HG03045 (cell line): ENCODE measurements around the gene CRHR1.

Source experiments
- ATAC-seq: cut with Tn5 transposase; IDR thresholded peaks from one replicate; pipeline ENCODE4 v1.9.1; 2021; ENCODE audit warnings: mild to moderate bottlenecking, moderate library complexity; ENCODE audit not compliant: unreplicated experiment

Gene CRHR1

DNA sequence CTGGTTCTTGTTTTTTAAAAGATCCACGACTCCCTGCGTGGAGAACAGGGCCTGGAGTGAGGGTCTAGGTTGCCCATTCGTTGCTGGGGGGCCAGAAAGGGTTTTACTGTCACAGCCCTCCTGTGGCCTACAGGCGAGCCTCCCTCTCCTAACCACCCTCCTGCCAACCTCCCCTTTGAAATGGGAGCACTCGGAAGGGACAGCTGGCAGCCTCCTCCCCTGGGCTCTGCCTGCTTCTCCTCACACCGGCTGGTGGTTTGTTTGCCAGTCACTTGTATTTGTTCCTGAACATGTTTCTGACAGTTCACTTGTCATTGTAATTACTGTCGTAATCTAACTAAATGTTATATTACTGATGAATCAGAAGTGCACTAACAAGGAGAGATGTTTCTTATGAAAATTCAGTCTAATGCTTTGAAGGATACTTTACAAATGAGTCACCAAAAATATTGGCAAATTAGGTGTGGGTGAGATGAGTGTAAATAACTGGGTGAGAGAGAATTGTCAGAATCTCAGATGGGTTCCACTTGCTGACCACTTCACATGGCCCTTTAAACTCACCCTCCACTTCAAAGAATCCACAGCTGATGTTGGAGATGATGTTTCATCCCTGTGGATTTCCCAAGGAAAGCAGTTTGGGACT lies 57.9 kb downstream of the CRHR1 start:
- no peak for ATAC-seq

DNA sequence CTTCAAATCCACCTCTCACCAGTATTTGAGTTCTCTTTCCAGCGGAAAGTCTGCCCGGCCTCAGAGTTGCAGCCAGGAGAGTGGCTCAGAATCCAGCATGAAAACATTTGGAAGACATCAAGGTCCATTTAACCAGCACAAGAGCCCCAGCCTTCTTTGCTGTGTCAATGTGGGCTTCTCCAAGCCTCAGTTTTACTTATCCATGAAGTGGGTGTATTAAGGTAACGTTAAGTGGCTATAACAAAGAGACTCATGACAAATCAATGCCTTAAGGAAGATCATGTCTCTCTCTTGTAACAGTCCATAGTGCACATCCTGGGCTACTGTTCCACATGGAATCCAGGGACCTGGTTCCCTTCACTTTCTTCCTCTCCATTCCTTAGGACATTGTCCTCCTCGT lies 59.6 kb downstream of the CRHR1 start:
- ATAC-seq = no peak

DNA sequence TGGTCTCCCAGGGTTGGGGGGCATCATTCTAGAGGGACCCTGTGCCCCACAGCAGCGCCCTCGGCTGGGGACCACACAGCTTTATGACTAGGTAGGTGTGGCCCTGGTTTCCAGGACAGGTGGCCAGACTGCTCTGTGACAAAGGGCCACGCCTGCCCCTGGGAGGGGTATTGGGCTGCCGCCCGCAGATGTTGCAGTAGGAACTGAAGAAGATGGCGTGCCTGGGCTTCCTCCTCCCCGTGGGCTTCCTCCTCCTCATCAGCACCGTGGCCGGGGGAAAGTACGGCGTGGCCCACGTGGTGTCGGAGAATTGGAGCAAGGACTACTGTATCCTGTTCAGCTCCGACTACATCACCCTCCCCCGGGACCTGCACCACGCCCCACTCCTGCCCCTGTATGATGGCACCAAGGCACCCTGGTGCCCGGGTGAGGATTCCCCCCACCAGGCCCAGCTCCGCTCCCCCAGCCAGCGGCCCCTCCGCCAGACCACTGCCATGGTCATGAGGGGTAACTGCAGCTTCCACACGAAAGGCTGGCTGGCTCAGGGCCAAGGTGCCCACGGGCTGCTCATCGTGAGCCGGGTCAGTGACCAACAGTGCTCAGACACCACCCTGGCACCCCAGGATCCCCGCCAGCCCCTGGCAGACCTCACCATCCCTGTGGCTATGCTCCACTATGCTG lies 60.7 kb downstream of the CRHR1 start, which contains the start of gene SPPL2C:
Gene SPPL2C, plus strand, starts transcription at position 187 of the 681 bp plus-strand sequence. Its CDS starts 26 bp downstream, at position 213.
- ATAC-seq = no peak

DNA sequence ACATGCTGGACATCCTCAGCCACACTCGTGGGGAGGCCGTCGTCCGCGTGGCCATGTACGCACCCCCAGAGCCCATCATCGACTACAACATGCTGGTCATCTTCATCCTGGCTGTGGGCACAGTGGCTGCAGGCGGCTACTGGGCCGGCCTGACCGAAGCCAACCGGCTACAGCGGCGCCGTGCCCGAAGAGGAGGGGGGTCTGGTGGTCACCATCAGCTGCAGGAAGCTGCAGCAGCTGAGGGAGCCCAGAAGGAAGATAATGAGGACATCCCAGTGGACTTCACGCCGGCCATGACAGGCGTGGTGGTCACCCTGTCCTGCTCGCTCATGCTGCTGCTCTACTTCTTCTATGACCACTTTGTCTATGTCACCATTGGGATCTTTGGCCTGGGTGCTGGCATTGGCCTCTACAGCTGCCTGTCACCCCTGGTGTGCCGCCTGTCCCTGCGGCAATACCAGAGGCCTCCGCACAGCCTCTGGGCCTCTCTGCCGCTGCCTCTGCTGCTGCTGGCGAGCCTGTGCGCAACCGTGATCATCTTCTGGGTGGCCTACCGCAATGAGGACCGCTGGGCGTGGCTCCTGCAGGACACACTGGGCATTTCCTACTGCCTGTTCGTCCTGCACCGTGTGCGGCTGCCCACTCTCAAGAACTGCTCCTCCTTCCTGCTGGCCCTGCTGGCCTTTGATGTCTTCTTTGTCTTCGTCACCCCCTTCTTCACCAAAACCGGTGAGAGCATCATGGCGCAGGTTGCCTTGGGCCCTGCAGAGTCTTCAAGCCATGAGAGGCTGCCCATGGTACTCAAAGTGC lies 61.5 kb downstream of the CRHR1 start:
- no peak for ATAC-seq

DNA sequence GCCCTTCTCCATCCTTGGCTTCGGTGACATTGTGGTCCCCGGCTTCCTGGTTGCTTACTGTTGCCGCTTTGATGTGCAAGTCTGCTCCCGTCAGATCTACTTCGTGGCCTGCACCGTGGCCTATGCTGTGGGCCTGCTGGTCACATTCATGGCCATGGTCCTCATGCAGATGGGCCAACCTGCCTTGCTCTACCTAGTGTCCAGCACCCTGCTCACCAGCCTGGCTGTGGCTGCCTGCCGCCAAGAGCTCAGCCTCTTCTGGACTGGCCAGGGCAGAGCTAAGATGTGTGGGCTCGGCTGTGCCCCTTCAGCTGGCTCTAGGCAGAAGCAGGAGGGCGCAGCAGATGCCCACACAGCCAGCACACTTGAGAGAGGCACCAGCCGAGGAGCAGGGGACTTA lies 62.1 kb downstream of the CRHR1 start:
- no peak for ATAC-seq

DNA sequence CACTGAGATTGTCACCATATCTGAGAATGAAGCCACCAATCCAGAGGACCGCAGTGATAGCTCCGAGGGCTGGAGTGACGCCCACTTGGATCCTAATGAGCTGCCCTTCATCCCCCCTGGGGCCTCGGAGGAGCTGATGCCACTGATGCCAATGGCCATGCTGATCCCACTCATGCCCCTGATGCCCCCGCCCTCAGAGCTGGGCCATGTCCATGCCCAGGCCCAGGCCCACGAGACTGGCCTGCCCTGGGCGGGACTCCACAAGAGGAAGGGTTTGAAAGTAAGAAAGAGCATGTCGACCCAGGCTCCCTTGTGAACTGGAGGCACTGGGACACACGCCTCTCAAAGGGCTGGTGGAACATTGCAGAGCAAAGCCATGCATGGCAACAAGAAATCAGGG lies 62.5 kb downstream of the CRHR1 start:
- no peak for ATAC-seq

DNA sequence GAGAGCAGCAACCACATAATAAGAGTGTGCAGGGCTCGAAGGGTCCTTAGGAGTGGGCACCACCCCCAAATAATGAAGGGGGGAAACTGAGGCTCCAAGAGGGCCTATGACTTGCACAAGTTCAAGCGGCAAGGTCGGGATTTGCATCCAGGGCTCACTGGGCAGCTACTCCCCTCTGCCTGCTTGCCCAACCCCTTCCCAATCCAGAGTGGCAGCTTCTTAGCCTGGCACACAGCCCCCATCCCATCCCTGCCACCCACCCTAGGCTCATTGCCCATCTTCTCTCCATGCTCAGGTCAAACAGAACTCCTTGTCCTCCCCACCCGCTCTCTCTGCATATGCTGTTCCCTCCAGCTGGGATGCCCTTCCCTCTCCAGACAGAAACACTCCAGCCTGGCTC lies 63.0 kb downstream of the CRHR1 start:
- no peak for ATAC-seq

DNA sequence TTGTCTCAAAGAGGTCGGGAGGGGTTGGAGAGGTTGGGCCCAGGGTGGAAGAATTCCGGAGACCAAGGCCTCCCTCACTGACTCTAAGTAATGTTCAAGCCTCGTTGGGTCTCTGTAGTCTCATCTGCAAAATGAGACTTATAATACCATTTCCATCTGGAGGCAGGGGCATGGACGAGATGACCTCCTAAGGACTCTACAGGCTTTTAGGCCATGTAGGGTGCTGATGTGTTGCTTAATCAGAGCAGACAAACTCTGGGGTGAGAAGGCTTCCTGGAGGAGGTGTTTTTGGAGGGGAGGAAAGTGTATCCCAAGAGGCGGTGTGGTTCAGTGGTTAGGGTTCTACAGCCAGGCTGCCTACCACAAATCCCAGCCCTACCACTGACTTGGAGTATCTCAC lies 63.6 kb downstream of the CRHR1 start:
- no peak for ATAC-seq

DNA sequence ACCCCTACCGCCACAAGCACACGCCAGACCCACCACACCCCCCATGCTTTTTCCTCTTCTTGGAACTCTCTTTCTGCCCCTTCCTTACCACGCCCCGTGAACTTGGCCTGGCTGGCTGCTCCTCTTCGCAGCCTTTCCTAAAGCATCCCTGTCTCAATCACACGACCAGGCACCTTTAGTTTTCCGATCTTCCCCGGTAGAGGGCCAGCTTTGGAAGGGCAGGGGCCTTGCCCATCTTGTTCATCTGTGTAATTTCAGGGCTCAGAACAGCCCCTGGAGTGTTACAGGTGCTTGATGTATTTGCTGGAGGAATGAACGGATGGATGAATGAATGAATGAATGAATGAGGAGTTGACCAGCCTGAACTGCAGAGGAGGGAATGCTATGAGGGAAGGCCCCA lies 64.3 kb downstream of the CRHR1 start:
- no peak for ATAC-seq

DNA sequence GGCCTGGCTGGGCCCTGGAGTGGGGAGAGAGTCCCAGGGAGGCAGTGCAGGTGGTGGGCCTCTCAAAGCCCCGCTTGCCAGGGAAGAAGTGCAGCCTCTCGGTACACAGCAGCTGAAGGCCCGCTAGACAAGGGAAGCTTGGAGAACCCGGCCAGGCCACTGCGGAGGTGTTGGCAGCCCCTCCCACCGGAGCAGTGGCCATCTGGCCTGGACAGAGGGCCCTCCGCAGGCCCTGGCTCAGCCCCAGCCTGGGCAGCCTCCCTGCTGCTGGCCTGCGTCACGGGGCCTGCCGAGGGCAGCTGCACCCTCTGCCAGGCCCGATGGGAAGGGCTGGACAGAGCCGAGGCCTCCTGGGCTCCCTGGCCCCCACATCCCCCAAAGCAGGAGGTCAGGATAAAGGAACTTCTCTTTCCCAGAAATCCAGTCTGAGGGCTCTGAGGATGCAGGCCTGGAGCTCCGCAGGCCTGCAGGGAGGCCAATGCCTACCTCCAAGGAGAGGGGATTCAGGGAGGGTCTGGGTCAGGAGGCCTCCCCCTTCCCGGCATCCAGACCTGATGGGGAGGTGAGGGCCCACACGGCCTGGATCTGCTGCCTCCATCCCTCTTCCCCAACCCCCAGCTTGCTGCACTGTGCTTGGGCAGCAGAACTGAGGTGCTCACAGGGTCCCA lies 64.9 kb downstream of the CRHR1 start:
- no peak for ATAC-seq

DNA sequence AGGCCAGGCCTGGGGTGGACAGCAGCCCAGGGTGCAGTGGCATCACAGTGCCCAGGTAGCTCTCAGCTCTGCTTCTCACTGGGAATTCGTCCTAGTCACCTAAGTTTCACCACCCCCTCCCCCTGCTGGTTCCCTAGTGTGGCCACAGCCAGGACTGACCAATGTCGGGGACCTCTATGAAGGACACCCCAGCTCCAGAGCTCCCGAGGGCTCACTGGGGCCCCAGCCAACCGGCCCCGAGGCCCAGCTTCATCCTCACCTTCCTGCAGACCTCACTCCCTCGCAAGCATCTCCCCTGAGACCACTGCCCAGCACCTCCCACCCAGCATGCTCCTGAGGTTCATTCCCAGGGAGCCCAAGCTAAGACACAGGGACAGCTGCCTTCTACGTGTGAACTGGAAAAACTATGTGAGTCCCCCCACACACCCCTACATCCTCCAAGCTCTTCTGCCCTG lies 65.4 kb downstream of the CRHR1 start:
- no peak for ATAC-seq

DNA sequence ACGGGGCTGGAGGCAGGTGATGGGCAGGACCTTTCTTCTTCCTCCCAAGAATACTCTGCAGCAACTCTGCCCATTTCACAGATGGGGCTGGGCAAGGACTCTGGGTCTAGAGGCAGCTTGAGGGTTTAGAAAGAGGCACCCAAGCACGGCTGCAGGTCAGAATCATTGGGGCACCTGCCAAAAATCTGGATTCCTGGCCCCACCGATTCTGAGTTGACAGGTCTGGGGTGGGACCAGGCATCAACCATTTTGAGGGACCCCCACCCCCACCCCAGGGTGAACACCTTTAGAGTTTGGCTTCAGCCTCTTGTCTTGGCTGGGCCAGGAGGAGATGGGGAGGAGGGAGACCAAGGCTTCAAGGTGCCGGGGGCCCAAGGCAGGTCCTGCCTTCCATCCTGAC lies 65.9 kb downstream of the CRHR1 start:
- no peak for ATAC-seq

DNA sequence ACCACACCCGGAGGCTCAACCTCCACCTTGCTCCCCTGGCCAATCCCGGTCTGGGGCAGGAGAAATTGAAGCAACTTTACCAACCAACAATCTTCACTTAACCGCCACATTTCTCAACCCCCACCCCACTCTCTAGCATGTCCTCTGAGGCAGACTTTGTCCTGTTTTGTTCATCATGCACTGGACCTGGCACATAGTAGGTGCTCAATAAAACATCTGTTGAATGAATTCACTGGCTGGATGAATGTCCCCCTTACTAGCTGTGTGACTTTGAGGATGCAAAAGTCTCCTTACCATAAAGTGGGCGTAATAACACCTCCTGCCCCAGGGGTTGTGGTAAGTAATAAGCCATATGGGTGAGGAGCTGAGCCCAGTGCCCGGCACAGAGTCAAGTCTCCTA lies 66.3 kb downstream of the CRHR1 start:
- no peak for ATAC-seq

DNA sequence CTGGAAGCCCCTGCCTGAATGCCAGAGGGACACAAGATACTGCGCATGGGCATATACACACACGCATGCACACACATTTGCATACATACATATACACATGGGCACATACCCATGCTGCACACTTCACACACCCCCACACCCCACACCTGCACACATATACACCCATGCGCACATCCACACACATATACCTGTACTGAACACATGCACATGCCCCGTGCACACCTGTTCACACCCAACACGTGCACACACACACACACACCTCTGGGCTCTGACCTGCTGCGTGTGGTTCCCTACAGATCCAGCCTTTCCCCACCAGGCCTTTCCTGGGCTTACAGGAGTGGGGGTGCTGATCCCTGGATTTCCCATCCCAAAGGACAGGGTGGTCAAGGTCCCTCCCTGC lies 66.9 kb downstream of the CRHR1 start:
- no peak for ATAC-seq

DNA sequence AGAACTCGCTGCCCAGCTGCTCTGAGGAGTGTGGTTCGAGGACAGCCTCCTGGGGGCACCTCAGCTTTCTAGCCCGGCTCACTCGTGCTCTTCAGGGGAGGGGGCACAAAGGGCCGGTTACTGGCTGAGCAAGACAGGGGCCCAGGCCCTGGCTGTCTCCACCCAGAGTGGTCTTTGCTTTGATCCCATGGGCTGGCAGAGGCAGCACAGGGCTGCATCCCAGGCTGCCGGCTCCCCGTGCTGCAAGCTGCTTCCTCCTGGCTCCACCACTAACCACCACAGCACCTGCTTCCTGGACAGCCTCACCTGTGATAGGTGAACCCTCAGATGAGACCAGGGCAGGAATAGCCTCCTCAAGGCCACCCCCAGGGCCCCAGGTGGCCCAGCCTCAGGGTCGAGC lies 67.3 kb downstream of the CRHR1 start:
- no peak for ATAC-seq

DNA sequence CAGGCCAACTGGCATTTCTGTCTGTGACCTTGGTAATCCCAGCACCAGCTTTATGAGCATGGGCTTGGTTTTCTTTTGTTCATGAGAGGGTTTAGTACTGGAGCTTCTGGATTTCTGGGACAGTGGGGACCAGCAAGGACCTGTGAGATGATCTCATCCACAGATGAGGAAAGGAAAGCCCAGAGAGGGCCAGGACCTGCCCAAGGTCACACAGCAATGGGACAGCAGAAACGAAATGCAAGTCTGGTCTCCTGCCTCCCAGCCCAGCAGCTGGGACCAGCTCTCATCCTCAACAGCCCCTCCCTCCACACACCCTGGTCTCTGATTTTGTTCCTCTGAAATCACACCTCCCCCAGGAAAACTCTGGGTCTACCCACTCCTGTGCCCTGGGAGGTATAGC lies 67.8 kb downstream of the CRHR1 start:
- no peak for ATAC-seq

DNA sequence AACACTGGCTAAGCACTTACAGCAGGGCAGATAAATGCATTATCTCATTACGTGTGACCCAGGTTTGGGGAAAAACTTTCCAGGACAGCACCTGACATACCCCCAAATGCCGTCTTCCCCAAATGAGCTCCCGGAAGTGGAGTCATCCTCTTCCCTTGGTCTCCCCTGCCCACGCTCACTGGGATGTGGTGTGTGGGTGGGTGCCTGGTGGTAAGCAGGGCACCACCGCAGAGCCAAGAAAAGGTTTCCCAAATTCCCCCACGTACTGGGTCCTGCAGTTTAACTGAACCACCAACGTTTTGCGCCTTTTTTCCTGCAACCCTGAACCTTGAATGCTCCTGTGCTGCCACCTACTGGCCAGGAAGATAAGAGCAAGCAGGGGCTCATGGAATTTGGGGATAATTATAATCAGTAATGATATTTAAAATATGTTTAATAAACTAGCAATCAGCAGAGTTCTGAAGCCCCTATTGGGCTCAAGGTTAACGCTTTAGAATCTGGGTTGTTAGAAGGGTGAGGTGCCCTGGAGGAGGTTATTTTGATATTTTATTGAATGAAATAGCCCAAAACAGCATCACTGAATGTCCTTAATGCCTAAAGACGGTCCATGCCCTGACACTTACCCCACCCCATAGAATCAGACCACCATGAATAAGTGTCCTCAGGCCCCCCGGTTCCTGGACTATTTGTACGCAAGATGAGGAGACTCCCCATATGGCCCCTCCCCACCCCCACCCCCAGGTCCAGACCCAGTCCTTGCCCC lies 68.6 kb downstream of the CRHR1 start:
- ATAC-seq = no peak

DNA sequence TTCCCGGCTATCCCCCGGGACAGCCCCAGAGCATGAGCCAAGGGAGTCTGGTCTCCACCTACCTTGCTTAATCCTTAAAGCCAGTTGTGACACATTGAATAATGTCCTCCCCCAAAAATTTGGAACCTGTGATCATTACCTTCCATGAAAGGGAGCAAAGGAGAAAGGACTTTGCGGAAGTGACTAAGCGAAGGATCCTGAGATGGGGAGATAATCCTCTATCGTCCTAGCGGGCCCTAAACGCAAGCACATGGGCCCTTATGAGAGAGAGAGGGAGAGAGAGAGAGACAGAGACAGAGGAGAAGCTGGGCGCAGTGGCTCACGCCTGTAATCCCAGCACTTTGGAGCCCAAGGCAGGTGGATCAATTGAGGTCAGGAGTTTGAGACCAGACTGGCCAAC lies 70.1 kb downstream of the CRHR1 start:
- ATAC-seq = no peak

DNA sequence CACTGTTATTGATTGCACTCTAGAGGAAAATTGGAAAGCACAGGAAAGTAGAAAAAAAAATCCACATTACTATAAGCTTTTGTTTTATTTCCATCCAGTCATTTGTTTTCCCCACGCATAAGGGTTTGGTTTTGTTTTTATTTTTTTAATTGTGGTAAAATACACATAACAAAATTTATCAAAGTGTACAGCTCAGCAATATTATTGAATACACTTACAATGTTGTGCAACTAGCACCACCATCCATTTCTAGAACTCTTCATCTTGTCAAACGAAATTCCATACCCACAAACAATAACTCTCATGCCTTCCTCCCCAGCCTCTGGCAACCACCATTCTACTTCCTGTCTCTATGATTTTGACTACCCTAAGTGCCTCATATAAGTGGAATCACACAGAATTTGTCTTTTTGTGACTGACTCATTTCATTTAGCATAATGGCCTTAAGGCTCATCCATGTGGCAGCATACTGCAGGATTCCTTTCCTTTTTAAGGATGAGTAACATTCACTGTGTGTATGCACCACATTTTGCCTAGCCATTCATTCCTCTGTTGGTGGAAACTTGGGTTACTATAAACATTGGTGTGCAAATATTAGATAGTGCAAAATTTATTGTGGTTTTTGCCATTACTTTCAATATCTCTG lies 71.7 kb downstream of the CRHR1 start:
- ATAC-seq = no peak
